GM12873 (cell line): Measurements from ENCODE around the gene SAFB.

Experiments
- TF ChIP-seq, protein P1 (sequence below): IDR thresholded peaks from 2 replicates; pipeline ENCODE4 v1.5.1; 2012; ENCODE audit warnings: low read depth, mild to moderate bottlenecking, moderate library complexity, low read length, control low read depth; ENCODE audit not compliant: insufficient read depth; ENCODE audit errors: missing control alignments

Gene SAFB

DNA sequence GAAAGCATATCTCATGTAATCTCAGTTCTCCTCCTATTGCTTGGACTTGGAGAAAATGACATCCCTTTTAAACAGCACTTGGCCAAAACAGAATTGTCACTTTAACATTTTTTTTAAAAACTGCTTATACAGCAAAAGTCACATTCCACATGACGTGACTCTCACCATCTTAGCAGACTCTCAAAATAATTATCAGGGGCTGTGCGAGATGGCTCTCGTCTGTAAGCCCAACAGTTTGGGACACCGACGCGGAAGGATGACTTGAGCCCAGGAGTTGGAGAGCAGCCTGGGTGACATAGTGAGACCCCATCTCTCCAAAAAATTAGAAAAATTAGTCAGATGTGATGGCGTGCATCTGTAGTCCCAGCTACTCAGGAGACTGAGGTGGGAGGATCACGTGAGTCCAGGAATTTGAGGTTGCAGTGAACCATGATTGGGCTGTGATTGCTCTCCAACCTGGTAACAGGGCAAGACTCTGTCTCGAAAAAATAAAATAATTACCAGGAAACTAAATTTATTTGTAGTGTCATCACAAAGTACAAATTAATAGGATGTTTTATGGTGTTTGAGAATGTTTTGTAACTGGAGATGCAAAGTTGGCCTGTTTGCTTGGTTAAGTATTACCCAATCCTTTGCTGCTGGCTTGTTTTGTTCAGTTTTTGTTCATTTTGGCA is 8.8 kb downstream of the SAFB start:
- TF ChIP-seq, protein P1, sequence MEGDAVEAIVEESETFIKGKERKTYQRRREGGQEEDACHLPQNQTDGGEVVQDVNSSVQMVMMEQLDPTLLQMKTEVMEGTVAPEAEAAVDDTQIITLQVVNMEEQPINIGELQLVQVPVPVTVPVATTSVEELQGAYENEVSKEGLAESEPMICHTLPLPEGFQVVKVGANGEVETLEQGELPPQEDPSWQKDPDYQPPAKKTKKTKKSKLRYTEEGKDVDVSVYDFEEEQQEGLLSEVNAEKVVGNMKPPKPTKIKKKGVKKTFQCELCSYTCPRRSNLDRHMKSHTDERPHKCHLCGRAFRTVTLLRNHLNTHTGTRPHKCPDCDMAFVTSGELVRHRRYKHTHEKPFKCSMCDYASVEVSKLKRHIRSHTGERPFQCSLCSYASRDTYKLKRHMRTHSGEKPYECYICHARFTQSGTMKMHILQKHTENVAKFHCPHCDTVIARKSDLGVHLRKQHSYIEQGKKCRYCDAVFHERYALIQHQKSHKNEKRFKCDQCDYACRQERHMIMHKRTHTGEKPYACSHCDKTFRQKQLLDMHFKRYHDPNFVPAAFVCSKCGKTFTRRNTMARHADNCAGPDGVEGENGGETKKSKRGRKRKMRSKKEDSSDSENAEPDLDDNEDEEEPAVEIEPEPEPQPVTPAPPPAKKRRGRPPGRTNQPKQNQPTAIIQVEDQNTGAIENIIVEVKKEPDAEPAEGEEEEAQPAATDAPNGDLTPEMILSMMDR = no peak

DNA sequence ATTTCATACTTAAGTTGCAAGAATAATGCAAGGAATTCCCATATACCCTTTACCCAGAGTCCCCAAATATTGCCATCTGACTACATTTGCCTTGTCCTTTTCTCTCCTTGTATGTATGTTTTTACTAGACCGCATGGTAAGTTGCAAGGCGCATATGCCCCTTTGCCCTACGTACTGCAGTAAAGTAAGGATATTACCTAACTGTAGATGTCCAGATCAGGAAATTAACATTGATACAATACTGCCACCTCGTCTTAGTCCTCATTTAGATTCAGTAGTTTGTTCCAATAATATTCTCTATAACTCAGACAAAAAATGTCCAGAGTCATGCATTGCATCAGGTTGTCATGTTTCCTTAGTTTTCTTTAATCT is 9.3 kb downstream of the SAFB start:
- TF ChIP-seq, protein P1 = no peak

GRCh38 chr19:5632657-5633056 is 9.8 kb downstream of the SAFB start:
- TF ChIP-seq, protein P1 = no peak

GRCh38 chr19:5635427-5635826 is 12.5 kb downstream of the SAFB start:
- TF ChIP-seq, protein P1 = no peak

DNA sequence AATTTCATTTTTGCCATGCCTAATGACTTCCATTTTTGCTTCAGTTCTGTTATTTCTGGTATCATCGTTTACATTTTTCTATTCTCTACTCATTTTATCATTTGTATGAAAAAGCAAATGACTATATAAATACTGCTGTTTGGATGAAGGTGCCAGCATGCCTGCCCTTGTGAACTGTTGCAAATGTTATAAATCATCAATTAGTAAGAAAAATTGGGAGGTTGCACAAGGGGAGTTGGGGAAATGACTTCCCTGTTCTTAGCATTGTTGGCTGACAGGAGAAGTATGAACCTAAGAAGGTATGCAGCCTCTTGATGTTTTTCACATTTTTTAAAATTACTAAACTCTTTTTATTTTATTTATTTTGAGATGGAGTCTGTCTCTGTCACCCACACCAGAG is 15.1 kb downstream of the SAFB start:
- TF ChIP-seq, protein P1 = no peak

- TF ChIP-seq, protein P1 = no peak
These were observed 18.3 kb downstream of the SAFB start for GRCh38 chr19:5641171-5641570.

DNA sequence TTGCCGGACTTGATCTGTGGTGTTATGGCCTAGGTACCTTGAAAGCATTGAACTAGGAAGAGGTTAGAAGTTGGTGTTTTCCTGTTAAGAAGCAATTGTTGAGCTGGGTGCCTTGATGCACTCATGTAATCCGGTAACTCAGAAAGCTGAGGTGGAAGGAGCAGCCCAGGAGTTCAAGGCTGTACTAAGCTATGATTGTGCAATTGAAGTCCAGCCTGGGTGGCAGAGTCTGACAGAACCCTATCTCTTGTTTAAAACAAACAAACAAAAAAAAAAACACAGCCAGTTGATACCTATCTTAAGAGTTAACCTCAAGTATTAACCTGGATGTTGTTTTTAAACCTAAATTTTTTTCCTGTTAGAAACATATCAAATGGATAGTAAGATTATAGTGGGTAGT is 19.3 kb downstream of the SAFB start:
- TF ChIP-seq, protein P1 = no peak
